NCI-H748 (cell line): ENCODE results near the gene BMS1.
"Not testable (repeated sequence)": the region's sequence is repeated elsewhere in the genome, so short reads cannot be mapped to it uniquely, and the experiment has no call there.

ENCODE experiments used
- DNase-seq: peaks from one replicate; lab custom pipeline; 2025; ENCODE audit not compliant: unreplicated experiment; lab: John Stamatoyannopoulos, UW

BMS1 gene

GRCh38 chr10:42862801-42863200 lies 80.2 kb downstream of the BMS1 start:
- not testable (repeated sequence) for DNase-seq

GRCh38 chr10:42864575-42864974 lies 82.0 kb downstream of the BMS1 start:
- DNase-seq: peak; percentile 0

- DNase-seq: no peak
Observed at GRCh38 chr10:42865716-42866114, 83.1 kb downstream of the BMS1 start.

- DNase-seq: peak; percentile 79
Observed at GRCh38 chr10:42866115-42866995, 83.8 kb downstream of the BMS1 start.

- no peak for DNase-seq
Observed at GRCh38 chr10:42867571-42867970, 85.0 kb downstream of the BMS1 start.

GRCh38 chr10:42868530-42868929 lies 85.9 kb downstream of the BMS1 start:
- DNase-seq: no peak

GRCh38 chr10:42869977-42870350 lies 87.4 kb downstream of the BMS1 start:
- DNase-seq: no peak

GRCh38 chr10:42871138-42871641 lies 88.6 kb downstream of the BMS1 start:
- not testable (repeated sequence) for DNase-seq

- DNase-seq: no peak
Observed at GRCh38 chr10:42871823-42872222, 89.2 kb downstream of the BMS1 start.

- DNase-seq: no peak
Observed at GRCh38 chr10:42872865-42873435, 90.4 kb downstream of the BMS1 start.

GRCh38 chr10:42874713-42875387 lies 92.3 kb downstream of the BMS1 start:
- DNase-seq: no peak

GRCh38 chr10:42875388-42875755 lies 92.8 kb downstream of the BMS1 start:
- DNase-seq: no peak

GRCh38 chr10:42875798-42876341 lies 93.3 kb downstream of the BMS1 start:
- no peak for DNase-seq

- DNase-seq: no peak
Observed at GRCh38 chr10:42876476-42876875, 93.9 kb downstream of the BMS1 start.

GRCh38 chr10:42876945-42877344 lies 94.3 kb downstream of the BMS1 start:
- DNase-seq: no peak

GRCh38 chr10:42877496-42878030 lies 95.0 kb downstream of the BMS1 start:
- DNase-seq: no peak

- no peak for DNase-seq
Observed at GRCh38 chr10:42878134-42878820, 95.7 kb downstream of the BMS1 start.

GRCh38 chr10:42878821-42879195 lies 96.2 kb downstream of the BMS1 start:
- no peak for DNase-seq

- DNase-seq: no peak
Observed at GRCh38 chr10:42879380-42880254, 97.0 kb downstream of the BMS1 start.

GRCh38 chr10:42880255-42880620 lies 97.6 kb downstream of the BMS1 start:
- no peak for DNase-seq
